M059J (cell line): ENCODE measurements around the gene DLX1. TPM values are rescaled to one million over a fixed set of nuclear protein-coding genes. Genes with fewer than 3 reads are reported as not detected.
"Not testable (repeated sequence)": the region's sequence is repeated elsewhere in the genome, so short reads cannot be mapped to it uniquely, and the experiment has no call there.

Source experiments
- DNase-seq: peaks from one replicate; pipeline ENCODE4 v3.0.0-alpha.2; 2012; ENCODE audit warnings: low read depth
- total RNA-seq: library from RNA; depleted of rRNA; stranded (reverse); fragments of >200 nt; shearing (Covaris generic); gene quantifications from 2 replicates; pipeline ENCODE4 v1.2.3, GENCODE V29; 2014; rRNA removed

The DLX1 gene
- total RNA-seq, 1 experiment from 2014 or later = 6.8 TPM

DNA sequence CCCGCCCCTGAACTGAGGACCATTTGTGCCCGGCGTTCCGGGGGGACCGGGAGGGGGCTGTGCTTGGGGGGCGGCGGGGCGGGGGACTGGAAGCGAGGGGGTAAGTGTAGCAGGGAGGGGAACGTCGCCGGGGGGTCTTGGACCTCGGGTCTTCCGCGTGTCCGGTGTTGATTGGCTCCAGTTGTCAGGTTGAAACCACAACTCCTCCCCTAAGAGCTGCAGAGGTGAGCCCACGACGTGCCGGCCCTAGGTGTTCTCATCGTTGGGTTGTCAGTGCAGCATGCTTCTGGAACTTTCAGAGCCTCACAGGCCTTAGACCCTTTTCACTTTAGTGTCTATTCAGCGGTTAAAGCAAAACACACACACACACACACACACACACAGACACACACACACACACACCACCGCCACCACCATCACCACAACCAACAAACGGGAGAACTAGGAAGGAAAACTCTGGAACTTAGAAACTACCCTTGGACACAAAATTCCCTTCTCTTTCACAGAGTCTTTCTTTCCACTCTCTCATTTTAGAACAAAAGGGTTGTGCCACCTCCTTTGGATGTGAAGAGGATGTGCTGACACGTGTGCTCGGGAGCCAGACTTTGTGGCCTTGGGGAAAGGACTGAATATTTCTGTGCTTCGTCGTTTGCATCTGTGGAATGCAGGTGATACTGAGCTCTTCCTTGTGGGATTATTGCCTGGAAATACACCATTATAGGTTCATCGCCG is 24.1 kb downstream of the DLX1 start:
- DNase-seq = no peak

DNA sequence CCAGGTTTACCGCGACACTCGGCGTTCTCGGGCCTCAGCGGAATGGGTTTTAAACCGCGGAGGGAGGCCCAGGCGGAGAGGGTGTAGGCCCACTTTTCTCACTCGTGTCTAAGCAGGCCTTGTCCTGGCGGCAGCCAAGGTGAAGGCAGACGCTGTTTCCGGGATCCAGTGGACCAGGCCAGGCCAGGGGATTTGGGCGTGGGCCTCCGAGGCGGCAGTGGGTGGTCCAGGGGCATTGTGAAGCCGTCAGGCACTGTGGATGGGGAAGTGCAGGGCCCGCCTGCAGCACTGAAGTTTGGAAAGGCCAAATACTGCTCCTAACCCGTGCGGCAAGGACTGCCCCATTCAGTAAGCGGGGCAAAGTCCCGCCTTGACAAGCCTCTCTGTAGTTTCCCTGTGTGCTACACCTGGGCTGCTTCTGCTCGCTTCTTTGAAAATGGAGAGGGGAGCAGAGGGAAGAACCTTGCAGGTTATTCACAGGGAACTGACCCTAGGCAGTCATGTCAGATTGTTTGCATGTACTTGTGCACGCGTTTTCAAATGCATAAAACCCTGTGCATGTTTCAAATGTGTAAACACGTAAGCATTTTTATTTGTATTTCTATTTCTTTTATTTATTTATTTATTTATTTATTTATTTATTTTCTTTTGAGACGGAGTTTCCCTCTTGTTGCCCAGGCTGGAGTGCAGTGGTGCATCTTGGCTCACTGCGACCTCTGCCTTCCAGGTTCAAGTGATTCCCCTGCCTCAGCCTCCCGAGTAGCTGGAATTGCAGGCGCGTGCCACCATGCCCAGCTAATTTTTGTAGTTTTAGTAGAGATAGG is 24.9 kb downstream of the DLX1 start:
- no peak for DNase-seq

DNA sequence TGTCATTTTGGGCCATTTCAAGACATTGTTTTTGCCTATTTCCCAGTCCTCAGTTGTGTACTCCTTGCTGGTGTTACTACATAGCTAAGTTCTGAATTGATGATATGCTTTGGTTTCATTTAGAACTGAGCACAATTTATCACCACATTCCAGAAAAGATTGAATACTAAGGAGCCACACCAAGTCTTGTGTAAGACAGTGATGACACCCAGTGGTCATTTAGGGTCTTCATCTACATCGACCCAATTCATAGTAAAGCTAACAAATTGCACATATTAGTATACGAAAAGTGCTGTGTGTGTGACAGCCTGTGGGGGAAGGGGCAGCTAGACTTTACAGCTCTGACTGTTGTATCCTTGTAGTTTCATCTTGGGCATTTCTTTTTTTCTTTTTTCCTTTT is 28.3 kb downstream of the DLX1 start:
- peak; percentile 61 for DNase-seq

DNA sequence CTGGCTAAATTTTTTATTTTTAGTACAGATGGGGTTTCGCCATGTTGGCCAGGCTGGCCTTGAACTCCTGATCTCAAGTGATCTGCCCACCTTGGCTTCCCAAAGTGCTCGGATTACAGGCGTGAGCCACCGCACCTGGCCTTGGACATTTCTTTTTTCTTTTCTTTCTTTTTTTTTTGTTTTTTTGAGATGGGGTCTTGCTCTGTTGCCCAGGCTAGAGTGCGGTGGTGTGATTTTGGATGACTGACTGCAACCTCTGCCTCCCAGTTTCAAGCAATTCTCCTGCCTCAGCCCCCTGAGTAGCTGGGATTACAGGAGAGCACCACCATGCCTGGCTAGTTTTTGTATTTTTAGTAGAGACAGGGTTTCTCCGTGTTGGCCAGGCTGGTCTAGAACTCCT is 28.9 kb downstream of the DLX1 start:
- DNase-seq = not testable (repeated sequence)

DNA sequence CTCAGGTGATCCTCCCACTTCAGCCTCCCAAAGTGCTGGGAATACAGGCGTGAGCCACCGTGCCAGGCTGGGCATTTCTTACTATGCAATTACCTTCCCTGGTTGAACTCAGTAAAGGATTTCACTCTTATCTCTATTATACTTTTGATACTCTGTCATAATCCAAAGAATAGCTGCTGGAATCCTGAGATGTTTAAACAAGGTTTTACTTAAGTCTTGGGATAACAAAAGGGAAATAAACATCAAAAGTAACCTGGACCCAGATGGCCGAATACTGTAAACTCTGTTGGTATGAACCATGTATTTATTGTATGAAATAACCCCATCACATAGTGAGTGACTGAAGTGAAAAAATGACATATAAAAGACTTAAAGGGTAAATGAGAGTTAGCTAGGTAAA is 29.3 kb downstream of the DLX1 start:
- no peak for DNase-seq

DNA sequence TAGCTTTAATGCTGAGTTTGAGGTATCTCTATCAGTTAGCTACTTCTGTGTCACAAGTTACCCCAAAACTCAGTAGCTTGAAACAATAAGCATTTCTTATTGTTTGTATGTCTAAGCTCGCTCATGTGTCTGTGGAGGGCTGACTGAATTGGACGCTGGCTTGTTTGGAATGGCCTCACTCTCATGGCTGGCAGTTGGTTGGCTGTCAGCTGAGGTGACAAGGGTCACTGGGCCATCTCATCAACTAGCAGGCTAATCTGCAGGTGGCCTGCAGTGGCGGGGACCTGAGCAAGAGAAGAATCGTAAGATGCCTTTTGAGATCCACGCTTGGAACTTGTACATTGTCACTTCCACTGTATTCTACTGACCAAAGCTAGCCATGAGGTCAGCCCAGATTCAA is 30.8 kb downstream of the DLX1 start:
- no peak for DNase-seq

DNA sequence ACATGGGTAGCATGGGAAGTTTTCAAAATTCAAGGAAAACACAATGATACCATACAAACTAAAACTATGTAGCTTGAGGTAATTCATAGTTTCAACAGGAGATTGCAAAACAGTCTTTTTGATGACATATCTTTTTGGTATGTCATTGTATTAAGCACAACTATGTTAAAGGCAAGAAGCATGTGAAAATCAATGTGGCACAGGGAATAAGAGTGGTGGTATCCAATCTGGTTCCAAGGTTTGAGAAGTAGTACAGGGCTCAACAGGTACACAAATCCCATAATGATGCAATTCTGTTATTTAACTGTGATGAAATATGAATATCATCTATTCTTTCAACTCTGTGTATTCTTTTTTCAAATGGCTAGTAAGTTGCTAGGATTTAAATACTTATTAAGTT is 33.8 kb downstream of the DLX1 start:
- peak; percentile 71 for DNase-seq

DNA sequence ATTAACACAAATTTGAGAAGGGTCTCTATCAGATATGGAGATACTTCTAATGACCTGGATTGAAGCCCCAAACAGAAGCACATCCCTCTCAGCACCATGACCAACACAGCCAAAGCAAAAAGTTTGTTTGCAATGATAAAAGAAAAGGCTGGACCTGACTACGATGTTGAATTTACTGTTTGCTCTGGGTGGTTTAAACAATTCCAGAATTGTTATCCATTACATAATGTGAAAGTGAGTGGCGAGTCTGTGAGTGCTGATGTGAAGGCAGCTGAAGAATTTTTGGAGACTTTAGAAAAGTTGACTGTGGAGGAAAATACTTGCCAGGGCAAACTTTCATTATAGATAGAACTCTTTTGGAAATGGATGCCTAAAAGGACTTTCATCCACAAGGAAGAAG is 34.8 kb downstream of the DLX1 start:
- no peak for DNase-seq

DNA sequence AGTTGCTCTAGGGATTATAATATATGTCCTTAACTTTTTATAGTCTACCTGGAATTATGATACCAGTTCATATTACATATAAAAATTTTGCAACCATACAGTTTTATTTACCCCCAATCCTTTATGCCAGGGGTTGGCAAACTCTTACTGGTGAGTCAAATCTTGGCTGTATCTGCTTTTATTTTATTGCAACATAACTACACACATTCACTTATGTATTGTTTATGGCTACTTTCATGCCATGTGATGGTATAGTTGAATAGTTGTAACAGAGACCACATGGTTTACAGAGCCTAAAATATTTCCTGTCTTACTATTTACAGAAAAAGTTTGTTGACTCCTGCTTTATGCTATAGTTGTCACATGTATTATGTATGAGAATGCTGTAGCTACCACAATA is 43.2 kb downstream of the DLX1 start:
- no peak for DNase-seq

DNA sequence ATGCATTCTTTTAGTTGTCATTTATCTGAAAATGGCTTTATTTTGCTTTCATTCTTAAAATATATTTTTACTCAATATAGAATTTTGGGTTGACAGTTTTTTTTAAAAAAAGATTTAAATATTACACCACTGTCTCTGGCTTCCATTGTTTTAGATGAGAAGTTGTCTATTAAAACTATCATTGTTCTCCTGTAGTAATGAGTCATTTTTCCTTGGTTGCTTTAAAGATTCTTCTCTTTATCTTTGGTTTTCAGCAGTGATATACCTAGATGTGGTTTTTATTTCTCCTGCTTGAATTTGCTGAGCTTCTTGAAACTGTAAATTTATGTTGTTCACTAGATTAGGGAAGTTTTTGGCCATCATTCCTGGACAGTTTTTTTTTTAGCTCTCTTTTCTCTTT is 44.1 kb downstream of the DLX1 start:
- DNase-seq = no peak

DNA sequence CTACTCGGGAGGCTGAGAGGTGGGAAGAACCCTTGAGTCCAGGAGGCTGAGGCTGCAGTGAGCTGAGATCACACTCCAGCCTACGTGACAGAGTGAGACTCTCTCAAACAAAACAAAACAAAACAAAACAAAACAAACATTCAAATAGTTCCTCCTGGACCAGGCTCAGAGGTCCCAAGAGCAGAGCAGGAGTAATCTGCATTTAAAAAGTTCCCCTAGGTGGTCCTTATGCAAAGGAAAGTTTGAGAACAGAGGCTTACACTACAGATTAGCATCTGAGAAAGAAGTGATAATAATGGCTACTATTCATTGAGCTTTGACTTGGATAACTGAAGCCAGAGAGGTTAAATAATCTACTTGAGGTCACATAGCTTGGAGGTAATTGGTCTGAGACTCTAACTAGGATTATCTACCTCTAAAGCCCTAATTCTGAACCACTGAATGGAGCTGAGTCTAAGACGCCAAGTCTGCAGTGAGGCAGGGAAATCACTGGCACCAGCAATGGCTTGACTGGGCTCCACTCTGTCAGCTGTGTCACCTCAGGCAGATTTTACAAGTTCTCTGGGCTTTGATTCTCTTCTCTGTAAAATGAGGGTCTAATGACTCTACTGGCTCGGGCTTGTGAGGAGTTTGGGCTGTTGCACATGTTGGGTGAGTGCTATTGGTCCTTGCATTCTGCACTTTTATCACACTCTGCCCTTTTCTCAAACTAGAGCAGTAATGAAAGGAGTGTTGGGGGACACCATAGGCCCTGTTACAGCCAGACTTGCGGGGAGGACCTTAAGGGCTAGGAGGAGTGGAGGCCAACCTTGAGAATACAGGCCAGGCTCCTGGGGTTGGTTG is 46.6 kb downstream of the DLX1 start:
- DNase-seq = no peak

DNA sequence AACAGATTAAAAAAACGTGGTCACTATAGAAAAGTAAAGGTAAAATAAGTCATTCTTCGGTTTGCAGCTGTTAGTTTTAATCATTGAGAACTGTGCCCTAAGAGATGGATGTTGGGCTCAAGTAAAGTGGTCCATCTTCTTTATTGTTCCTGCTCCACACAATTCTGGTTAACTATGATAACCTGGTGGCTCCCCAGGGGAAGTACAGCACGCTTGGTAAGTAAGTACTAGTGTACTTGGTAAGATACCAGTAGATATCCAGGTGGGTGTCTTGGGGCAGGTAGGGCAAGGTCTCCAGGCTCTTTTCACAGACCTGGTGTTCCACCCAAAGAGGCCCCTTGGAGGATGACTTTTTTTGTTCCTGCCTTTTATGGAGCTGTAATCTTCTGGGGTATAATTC is 49.0 kb downstream of the DLX1 start:
- no peak for DNase-seq

DNA sequence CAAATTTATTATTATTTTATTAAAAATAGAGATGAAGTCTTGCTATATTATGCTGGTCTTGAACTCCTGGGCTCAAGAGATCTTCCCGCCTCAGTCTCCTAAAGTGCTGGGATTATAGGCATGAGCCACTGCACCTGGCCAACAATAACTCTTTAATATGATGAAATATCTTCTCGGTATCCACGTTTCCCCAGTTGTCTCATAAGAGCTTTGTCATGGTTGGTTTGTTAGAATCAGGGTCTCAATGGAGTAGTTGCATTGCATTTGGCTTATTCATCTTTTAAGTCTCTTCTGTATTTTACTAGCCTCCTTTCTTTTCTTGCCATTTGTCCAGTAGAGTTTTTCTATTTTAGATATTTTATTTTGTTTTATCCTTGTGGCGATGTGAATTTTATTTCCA is 50.1 kb downstream of the DLX1 start:
- DNase-seq = no peak

DNA sequence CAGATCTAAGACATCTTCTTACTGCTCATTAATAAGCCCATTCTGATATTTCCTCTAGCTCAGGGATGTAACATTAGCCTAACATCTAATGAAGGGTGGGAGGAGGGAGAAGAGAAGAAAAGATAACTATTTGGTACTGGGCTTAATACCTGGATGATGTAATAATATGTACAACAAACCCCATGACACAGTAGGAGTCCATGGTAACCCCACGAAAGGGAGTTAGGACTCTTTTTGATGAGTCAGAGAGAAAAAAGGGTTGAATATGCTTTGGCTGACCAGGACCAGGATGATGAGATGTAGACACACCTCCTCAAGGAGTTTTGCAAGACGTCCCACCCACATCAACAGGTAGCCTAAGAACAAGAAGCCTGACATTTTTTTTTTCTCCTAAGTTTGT is 51.8 kb downstream of the DLX1 start:
- peak; percentile 8 for DNase-seq

DNA sequence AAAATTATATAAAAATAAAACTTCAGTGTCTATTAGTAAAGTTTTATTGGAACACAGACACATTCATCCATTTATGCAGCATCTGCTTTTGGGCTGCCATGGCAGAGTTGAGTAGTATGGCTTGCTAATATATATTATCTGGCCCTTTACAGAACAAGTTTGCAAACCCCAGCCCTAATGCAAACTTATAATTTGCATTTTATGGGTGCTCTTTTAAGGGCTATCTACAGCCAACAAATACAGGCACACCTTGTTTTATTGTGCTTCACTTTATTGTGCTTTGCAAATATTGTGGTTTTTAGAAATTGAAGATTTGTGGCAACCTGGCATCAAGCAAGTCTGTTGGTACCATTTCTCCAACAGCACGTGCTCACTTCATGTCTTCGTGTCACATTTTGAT is 52.6 kb downstream of the DLX1 start:
- DNase-seq = no peak

DNA sequence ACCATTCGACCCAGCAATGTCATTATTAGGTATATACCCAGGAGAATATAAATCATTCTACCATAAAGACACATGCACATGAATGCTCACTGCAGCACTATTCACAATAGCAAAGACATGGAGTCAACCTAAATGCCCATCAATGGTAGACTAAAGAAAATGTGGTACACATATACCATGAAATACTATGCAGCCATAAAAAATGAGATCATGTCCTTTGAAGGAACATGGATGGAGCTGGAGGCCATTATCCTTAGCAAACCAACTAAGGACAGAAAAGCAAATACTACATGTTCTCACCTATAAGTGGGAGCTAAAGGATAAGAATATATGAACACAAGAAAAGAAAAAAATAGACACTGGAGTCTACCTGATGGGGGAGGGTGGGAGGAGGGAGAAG is 53.4 kb downstream of the DLX1 start:
- not testable (repeated sequence) for DNase-seq

Other genes starting within 250 kb of the DLX1 start
- 25.1 and 32.3 TPM in 2 replicates for gene SLC25A12, start 191.3 kb upstream of the DLX1 start, total RNA-seq
- 99.6 and 151 TPM in 2 replicates for gene HAT1, start 163.0 kb upstream of the DLX1 start, total RNA-seq
- 6.8 and 7.8 TPM in 2 replicates for gene METAP1D, start 85.6 kb upstream of the DLX1 start, total RNA-seq
- gene DLX2, start 17.4 kb downstream of the DLX1 start, total RNA-seq = 1.9 and 4.2 TPM in 2 replicates